ENCODE data around the gene OR5A1. TPM values are rescaled to one million over a fixed set of nuclear protein-coding genes. Genes with fewer than 3 reads are reported as not detected.

Gene OR5A1
- total RNA-seq, 1 experiment from 2014 or later: not detected

DNA sequence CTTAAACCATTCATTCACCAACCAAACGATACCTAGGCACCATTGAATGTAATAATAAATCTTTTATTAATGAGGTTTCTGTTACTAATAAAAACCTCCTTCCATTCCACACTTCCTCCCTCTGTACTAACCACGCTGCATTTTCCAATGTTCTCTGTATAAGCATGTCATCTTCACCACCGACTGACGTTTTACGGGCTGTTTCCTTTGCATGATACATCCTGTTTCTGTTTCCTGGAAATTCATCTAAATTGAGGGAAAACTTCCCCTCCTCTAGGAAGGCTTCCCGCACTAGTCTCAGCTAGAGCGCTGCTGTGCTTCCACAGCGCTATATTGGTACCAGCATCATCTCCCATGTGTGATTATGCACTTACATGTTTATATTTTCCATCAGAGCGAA is 38.9 kb downstream of the OR5A1 start:
- DNase-seq (ENCODE audit: extremely low read depth, low read depth): no peak

DNA sequence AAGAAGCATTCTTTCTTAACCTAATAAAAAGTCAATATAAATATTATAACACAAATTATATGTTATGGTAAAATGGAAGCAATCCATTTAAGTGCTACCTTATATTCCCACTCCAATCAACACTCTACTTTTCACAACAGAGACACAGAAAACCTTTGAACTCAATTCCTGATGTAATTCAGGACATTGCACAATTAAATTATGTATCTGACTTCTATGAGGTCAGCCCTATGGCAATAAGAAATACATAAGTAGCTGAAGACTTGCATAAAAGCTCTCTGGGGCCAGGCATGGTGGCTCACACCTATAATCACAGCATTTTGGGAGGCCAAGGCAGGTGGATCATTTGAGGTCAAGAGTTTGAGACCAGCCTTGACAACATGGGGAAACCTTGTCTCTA is 43.6 kb downstream of the OR5A1 start:
- no peak for DNase-seq (ENCODE audit: extremely low read depth, low read depth)

DNA sequence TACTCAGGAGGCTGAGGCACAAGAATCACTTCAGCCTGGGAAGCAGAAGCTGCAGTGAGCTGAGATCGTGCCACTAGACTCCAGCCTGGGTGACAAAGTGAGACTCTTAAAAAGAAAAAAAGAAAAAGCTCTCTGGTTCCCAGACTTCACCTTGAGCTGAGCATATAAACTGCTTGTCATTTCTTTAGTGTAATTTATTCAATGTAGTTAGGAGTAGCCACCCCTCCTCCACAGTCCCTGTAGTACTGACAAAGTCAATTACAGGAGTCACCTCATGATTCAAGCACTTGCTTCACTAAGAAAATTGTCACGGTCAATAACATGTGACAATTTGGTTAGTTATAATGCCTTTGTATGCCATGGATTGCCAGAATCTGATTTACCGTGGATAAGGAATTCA is 44.1 kb downstream of the OR5A1 start:
- DNase-seq (ENCODE audit: extremely low read depth, low read depth): no peak

Other genes with a start within 250 kb of the OR5A1 start
- gene MPEG1, start 223.5 kb upstream of the OR5A1 start, total RNA-seq (2014; rRNA removed; shearing (Covaris generic)): not detected in 2 replicates
- not detected in 2 replicates for gene OR5AN1, start 77.6 kb upstream of the OR5A1 start, total RNA-seq (2014; rRNA removed; shearing (Covaris generic))
- gene OR5A2, start 10.1 kb upstream of the OR5A1 start, total RNA-seq (2014; rRNA removed; shearing (Covaris generic)): not detected in 2 replicates
- not detected in 2 replicates for gene OR4D6, start 20.5 kb downstream of the OR5A1 start, total RNA-seq (2014; rRNA removed; shearing (Covaris generic))
- not detected in 2 replicates for gene OR4D10, start 36.8 kb downstream of the OR5A1 start, total RNA-seq (2014; rRNA removed; shearing (Covaris generic))
- not detected in 2 replicates for gene OR4D11, start 67.1 kb downstream of the OR5A1 start, total RNA-seq (2014; rRNA removed; shearing (Covaris generic))
- not detected in 2 replicates for gene OR4D9, start 75.1 kb downstream of the OR5A1 start, total RNA-seq (2014; rRNA removed; shearing (Covaris generic))
- gene OSBP, start 179.3 kb downstream of the OR5A1 start, total RNA-seq (2014; rRNA removed; shearing (Covaris generic)): 21.4 and 21.7 TPM in 2 replicates
- gene PATL1, start 232.6 kb downstream of the OR5A1 start, total RNA-seq (2014; rRNA removed; shearing (Covaris generic)): 22.4 and 23.4 TPM in 2 replicates